Measurements from ENCODE around the gene TSHZ2.

Gene TSHZ2

GRCh38 chr20:53216478-53216855 lies 244.3 kb downstream of the TSHZ2 start:
- no peak for DNase-seq

DNA sequence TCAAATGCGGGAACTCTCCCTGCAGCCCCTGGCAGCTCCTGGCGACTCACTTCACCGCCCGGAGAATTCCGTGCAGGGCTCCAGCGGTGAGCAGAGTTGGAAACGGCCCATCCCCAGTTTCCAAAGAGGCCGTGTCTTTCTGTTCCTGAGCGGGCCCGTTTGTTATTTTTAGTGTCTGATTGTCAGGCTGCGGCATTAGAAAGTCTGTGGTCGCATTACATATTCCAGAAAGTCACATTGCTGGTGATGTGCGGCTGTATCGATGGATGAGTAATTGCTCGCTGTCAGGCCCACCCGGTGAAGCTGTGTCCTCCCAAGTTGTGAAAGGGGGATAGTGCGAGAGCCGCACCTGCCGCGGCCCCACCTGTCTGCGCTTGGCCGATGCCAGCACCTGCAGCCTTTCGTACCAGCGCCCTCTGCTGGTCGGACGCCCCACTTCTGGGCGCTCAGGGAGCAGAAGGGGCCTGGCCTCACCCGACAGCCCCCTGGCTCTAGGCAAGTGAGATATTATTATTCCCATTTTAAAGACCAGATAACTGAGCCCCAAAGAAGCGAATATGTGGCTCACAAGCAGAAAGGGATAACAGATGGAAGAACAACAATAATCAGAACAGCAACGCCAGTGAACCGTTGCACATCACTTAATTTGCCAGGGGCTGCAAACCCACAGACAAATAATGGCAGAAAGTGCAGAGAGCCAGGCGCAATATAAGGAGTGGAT lies 244.9 kb downstream of the TSHZ2 start:
- peak; percentile 84 to 87 for DNase-seq

GRCh38 chr20:53220482-53221307 lies 248.5 kb downstream of the TSHZ2 start:
- DNase-seq = no peak

GRCh38 chr20:53221731-53222130 lies 249.6 kb downstream of the TSHZ2 start:
- no peak for DNase-seq

DNA sequence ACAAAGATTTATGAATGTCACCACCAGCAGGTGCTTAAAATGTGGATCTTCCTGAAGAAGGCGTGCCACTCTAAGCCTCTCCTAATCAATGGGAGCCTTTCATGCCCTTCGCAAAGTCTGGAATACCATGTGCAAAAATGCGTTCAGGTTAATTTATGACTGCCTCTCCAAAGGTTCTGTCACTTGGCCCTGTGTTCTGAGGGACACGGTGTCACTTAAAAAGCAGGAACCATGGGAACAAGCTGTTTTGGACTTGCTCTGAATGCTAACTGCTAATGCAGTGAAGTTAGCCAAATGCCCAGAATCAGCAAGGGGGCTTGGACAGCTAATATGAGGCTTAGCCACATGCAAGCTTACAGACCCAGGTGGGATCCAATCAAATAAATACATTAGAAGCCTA lies 250.3 kb downstream of the TSHZ2 start:
- DNase-seq = no peak

DNA sequence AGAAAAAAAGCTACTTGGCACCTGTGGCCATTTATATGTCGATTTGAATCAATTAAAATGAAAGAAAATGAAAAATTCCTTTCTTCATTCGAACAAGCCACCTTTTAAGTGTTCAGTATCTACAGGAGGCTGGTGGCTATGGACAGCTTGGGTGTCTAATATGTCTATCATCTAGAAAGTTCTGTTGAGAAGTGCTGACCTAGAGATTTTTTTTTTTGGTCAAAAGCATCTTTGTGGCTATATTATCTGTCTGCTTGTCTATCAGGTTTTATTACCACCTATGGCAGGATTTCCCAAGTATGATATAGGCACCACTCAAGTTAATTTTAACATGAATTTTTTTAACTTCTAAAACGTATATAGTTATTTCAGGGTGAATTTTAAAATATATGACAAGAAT lies 250.8 kb downstream of the TSHZ2 start:
- DNase-seq = no peak

DNA sequence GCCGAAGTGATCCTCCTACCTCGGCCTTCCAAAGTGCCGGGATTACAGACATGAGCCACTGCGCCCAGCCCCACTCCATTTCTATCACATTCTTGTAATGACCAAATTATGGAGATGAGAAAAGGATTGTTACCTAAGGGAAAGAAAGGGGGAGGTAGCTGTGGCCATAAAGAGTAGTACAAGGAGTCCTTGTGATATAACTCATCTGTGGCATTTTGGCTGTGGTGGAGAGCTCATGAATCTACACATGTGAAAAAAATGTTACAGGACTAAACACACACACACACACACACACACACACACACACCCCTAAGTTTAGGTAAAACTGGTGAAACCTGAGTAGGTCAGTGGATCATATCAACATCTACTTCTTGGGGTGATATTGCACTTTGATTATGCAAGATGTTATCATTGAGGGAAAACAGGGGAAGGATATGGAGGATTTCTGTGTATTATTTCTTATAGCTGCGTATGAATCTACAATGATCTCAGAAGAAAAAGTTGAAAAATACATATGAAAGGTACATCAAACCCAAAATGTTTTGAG lies 251.5 kb downstream of the TSHZ2 start:
- no peak for DNase-seq

GRCh38 chr20:53224851-53225250 lies 252.7 kb downstream of the TSHZ2 start:
- no peak for DNase-seq

- DNase-seq = no peak
Measured at GRCh38 chr20:53226826-53227225, 254.7 kb downstream of the TSHZ2 start.

- no peak for DNase-seq
Measured at GRCh38 chr20:53227523-53227922, 255.4 kb downstream of the TSHZ2 start.

GRCh38 chr20:53231061-53231460 lies 258.9 kb downstream of the TSHZ2 start:
- no peak for DNase-seq

GRCh38 chr20:53237461-53237860 lies 265.3 kb downstream of the TSHZ2 start:
- no peak for DNase-seq

DNA sequence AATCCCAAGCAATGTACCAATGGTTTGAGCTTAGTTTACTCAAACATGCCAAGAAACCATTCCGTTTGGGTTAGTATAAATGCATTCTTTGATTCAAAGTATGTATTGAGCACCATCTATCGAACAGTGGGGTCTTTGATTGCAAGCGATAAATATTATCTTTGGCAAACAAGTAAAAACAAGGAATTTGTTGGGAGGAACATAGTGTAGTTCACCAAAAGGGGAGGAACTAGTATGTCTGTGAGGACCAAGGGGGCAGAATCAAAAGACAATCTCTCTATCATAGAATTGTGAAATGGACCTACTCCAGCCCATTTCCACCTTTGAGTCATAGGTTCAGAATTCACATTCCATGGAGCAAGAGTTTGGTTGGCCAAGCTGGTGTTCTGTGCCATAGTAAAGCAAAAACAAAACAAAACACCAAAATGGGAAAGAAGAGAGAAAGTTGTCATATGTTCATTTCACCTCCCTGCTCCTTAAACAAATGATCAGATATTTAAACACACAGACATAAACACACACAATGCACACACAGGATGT lies 266.0 kb downstream of the TSHZ2 start:
- DNase-seq = no peak

DNA sequence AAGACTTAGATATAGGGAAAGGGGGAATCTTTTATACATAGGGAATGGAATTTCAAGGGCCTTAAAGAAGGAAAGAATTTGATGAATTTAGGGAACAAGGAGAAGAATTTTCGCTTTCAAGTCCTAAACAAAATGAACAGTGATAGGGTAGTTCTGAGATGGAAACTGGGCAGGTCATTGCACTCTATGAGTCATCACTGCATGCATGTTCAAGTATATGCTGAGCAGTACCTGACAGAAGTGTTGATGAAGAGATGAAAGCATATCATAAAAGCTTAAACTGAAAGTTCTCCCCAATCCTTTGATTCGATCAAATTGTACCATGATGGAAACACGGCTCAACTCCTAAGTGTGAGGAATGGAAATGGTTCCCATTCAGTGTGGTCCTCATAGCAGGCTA lies 271.0 kb downstream of the TSHZ2 start:
- no peak for DNase-seq

DNA sequence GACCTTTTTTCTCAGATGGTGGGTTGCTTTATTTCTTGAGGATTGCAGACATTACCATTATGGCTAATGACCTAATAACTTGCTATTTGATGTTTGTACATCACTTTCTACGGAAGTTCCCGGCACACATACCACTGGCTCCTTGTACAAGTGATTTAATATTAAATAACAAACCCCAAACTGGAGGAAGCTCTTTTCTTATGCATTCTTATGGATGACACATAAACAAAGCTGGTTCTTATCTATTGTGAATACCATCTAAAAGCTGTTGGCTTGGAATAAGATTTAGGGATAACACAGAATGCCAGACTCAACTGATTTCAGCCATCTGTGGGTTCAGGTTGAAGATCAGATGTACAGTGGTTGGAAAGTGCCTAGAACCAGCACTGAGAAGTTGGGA lies 272.6 kb downstream of the TSHZ2 start:
- DNase-seq = no peak

DNA sequence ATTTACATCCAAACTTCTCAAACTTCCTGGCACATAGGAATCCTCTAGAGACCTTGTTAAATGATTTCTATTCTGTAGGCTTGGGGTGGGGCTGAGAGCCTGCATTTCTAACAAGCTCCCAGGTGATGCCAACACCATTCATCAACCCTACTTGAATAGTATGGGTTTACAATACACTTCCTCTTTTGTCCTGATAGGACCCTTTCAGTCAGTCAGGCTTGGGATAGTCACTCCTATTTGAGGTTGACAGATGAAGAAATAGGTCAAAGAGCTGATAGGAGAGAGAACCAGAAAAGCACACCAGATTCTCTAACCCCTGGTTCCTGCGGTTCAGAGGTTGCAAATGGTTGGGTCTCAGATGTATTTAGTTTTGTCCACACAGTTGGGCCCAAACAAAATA lies 273.4 kb downstream of the TSHZ2 start:
- no peak for DNase-seq

- no peak for DNase-seq
Measured at GRCh38 chr20:53247468-53248103, 275.4 kb downstream of the TSHZ2 start.

DNA sequence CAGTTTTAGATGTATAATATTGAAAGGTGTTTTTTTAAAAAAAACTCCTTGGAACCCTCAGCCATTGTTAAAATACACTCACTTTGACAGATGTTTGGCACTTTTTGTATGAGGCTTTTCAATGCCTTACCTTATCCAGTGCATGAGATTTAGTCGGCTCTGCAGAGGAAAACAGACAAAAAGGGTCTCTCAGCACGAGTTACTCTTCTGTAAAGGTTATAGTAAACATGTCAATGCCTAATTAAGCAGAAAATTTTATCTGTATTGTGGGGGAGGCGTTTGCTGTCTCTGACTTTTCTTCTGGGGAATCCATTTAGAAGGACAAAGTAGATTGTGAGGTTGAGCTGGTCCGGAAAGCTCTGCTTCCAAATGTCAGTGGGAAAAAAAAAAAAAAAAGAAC lies 278.3 kb downstream of the TSHZ2 start:
- DNase-seq = no peak

DNA sequence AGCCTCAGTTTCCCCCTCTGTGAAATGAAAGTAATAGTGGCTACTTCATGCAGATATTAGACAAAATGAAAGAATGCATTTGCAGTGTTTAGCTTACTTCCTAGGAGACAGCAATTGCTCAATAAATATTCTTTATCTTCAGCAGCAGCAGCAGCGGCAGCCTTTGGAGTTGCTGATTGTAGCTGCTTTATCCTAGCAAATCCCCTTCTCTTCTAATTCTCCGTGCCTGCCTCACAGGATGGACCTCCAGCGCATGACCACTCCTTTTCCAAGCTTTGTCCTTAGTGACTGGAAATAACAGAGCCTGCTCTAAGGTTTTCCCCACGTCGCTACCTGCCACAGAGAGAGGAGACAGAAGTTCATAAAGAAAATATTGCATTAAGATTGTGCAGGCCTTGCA lies 279.8 kb downstream of the TSHZ2 start:
- no peak for DNase-seq

GRCh38 chr20:53253668-53254067 lies 281.5 kb downstream of the TSHZ2 start:
- DNase-seq = no peak

DNA sequence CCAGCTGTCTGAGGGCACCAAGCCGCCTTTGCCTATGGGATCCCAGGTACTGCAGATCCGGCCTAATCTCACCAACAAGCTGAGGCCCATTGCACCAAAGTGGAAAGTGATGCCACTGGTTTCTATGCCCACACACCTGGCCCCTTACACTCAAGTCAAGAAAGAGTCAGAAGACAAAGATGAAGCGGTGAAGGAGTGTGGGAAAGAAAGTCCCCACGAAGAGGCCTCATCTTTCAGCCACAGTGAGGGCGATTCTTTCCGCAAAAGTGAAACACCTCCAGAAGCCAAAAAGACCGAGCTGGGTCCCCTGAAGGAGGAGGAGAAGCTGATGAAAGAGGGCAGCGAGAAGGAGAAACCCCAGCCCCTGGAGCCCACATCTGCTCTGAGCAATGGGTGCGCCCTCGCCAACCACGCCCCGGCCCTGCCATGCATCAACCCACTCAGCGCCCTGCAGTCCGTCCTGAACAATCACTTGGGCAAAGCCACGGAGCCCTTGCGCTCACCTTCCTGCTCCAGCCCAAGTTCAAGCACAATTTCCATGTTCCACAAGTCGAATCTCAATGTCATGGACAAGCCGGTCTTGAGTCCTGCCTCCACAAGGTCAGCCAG lies 283.0 kb downstream of the TSHZ2 start:
- DNase-seq = peak; percentile 40 to 46

DNA sequence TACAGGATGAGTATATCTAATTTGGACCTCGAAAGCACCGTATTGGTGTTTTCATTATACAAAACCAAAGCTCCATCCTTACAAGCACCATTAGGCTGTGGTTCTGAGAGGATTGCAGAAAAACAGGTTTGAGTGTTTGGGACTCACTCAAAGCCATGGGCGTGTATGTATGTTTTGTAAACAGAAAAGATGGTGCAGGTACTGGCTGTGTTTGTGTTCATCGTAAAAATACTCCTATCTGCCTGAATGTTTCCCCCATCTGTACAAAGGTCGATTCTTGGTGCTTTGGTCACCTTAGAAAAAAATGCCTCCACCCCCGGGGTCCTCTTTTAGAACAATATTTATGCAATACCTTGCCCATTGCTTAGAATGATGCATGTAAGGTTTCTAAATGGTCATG lies 286.6 kb downstream of the TSHZ2 start:
- DNase-seq = no peak

DNA sequence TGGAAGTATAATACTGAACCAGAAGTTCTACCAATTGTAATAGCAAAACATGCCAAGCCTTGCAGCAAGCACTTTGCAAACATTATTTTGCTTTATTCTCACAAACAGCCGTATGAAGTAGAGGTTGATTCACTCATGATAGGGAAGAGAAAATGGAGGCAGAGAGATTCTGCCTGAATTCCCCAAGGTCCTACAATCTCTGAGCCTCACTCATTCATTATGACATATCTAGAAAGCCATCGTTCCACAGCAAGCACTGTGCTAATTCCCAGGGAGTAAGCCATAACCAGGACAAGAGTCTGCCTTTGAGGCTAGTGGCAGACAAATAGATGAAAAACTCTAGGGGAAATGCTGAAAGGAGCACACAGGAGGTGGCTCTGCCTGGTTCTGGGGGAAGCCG lies 288.0 kb downstream of the TSHZ2 start:
- no peak for DNase-seq
